Subcutaneous abdominal adipose tissue (tissue), 5 donors: ENCODE data around the gene RGS18.

Experiments
- H3K27ac ChIP-seq: one replicate; pipeline ENCODE4 v1.7.0; 2013; ENCODE audit warnings: low read depth, mild to moderate bottlenecking, inconsistent platforms, low read length, moderate library complexity
- H3K27me3 ChIP-seq, 5 donors: one replicate each; pipeline ENCODE4 v1.7.0; 2013; ENCODE audit warnings: low read length in 5 of 5, inconsistent platforms in 1 of 5; ENCODE audit not compliant: control insufficient read depth in 5 of 5, insufficient read depth in 4 of 5
- H3K36me3 ChIP-seq, 5 donors: one replicate each; pipeline ENCODE4 v1.7.0; 2013; ENCODE audit warnings: low read length in 5 of 5; ENCODE audit not compliant: control insufficient read depth in 5 of 5, insufficient read depth in 5 of 5
- H3K4me1 ChIP-seq, 5 donors: one replicate each; pipeline ENCODE4 v1.7.0; 2013; ENCODE audit warnings: low read length in 5 of 5, mild to moderate bottlenecking in 3 of 5, moderate library complexity in 1 of 5; ENCODE audit not compliant: control insufficient read depth in 5 of 5, insufficient read depth in 5 of 5
- H3K4me3 ChIP-seq, 5 donors: one replicate each; pipeline ENCODE4 v1.7.0; 2013; ENCODE audit warnings: low read length in 5 of 5, low read depth in 1 of 5
- H3K9ac ChIP-seq, 5 donors: one replicate each; pipeline ENCODE4 v1.7.0; 2013; ENCODE audit warnings: low read length in 5 of 5, mild to moderate bottlenecking in 4 of 5, moderate library complexity in 3 of 5
- H3K9me3 ChIP-seq, 5 donors: one replicate each; pipeline ENCODE4 v1.7.0; 2013; ENCODE audit warnings: low read length in 5 of 5; ENCODE audit not compliant: control insufficient read depth in 5 of 5
- donor health status: healthy.
- donor health status: healthy.
- donor health status: healthy.
- donor health status: healthy.
- donor health status: healthy.

RGS18 gene

DNA sequence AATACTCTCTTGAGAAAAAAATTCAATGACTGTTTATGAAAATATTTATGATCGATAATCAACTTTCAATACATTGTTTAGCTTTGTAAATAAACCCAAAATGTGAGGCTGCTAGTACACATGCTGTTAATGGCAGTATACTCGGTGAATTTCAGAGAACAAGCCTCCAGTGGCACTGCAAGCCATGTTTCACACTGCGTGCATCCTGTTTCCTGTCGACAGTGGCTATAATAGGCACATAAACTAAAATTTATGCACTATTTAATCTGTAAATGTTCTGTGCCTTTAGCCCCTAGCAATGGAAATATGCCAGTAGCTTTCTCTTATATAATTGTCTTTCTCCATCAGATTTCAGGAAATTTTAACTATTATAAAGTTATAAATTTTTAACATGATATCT is 26.3 kb upstream of the RGS18 start:
- H3K9me3 ChIP-seq, result no peaks in the 10 kb centered on the region
- H3K4me1 ChIP-seq, result no peaks in the 10 kb centered on the region
- H3K9ac ChIP-seq, result no peak overlapping the region
- H3K27me3 ChIP-seq, result no peaks in the 10 kb centered on the region
- no peak overlapping the region for H3K4me3 ChIP-seq
- no peaks in the 10 kb centered on the region for H3K36me3 ChIP-seq
- H3K27ac ChIP-seq, result no peak overlapping the region

- Histone ChIP-seq H3K36me3 (no peaks in the 10 kb centered on the region), H3K27ac (no peak overlapping the region), H3K4me1 (no peaks in the 10 kb centered on the region), H3K27me3 (no peaks in the 10 kb centered on the region), H3K9ac (no peak overlapping the region), H3K9me3 (no peaks in the 10 kb centered on the region), H3K4me3 (no peak overlapping the region)
Measured at GRCh38 chr1:192133350-192133926, 24.8 kb upstream of the RGS18 start.

GRCh38 chr1:192140382-192140781 is 17.9 kb upstream of the RGS18 start:
- Histone ChIP-seq H3K9ac (no peak overlapping the region), H3K4me1 (no peaks in the 10 kb centered on the region), H3K4me3 (no peak overlapping the region), H3K36me3 (no peaks in the 10 kb centered on the region), H3K27me3 (no peaks in the 10 kb centered on the region), H3K27ac (no peak overlapping the region), H3K9me3 (no peaks in the 10 kb centered on the region)

DNA sequence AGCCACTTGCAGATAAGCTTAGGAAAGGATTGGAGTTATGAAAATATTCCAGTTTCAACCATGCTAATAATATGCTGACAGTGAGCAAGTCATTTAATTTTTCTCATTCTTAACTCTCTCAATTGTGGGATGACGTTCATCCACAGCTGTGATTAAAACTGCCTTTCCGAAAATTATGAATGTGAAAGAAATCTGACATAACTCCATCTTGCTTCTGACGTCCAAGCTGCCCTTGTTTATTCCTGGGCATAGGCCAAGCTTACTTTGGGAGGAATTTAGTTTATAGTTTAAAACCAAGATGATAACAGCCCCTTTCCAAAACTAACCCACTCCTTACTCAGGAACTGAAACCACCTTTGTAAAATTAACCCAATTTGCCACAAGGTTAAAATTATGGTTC is 11.0 kb upstream of the RGS18 start:
- Histone ChIP-seq H3K27me3 (no peaks in the 10 kb centered on the region), H3K9ac (no peak overlapping the region), H3K4me1 (no peaks in the 10 kb centered on the region), H3K27ac (no peak overlapping the region), H3K9me3 (peaks cover 0 to 7% (median 3%) of the 10 kb centered on the region in 5 donors), H3K36me3 (no peaks in the 10 kb centered on the region), H3K4me3 (no peak overlapping the region)

DNA sequence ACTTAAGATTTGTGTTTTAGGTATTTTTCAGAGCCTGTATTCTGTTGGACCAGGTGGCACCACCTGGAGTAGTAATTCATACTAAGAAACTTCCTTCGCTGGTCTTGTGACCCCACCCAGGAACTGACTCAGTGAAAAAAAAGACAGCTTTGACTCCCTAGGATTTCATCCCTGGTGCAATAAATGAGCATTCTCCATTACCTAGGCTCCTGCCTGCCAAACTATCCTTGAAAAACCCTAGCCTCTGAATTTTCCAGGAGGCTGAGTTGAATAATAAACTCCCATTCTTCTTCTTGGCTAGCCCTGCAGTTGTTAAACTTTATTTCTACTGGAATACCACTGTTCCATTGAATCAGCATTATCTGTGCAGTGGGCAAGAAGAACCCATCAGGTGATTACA is 10.6 kb upstream of the RGS18 start:
- H3K27me3 ChIP-seq, result no peaks in the 10 kb centered on the region
- no peaks in the 10 kb centered on the region for H3K4me1 ChIP-seq
- H3K4me3 ChIP-seq, result no peak overlapping the region
- H3K36me3 ChIP-seq, result no peaks in the 10 kb centered on the region
- H3K9ac ChIP-seq, result no peak overlapping the region
- H3K27ac ChIP-seq, result no peak overlapping the region
- peaks cover 0 to 7% (median 3%) of the 10 kb centered on the region in 5 donors for H3K9me3 ChIP-seq

GRCh38 chr1:192151176-192151575 is 7.1 kb upstream of the RGS18 start:
- no peaks in the 10 kb centered on the region for H3K4me1 ChIP-seq
- no peaks in the 10 kb centered on the region for H3K27me3 ChIP-seq
- peaks cover 0 to 4% (median 3%) of the 10 kb centered on the region in 5 donors for H3K9me3 ChIP-seq
- H3K4me3 ChIP-seq, result no peak overlapping the region
- H3K27ac ChIP-seq, result no peak overlapping the region
- H3K36me3 ChIP-seq, result no peaks in the 10 kb centered on the region
- H3K9ac ChIP-seq, result no peak overlapping the region

DNA sequence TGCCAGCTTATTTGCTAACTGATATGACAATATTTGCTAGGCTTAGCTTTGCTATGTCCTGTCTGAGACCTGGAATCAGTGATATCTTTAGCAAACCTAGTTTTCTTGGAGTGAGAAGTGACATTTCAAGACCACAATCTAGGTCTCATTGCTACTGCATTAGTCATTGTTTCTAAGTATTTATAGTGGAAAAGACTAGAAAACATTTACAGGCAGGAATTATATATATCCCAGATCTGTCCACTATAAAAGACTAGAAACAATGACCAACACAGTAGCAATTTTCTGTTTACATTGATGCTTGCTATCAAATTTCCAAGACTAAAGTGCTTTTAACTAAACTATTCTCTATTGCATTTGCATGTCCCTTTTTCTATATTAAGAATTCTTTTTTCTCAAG is 5.0 kb upstream of the RGS18 start:
- Histone ChIP-seq H3K4me3 (no peak overlapping the region), H3K4me1 (no peaks in the 10 kb centered on the region), H3K9ac (no peak overlapping the region), H3K27ac (no peak overlapping the region), H3K9me3 (no peaks in the 10 kb centered on the region), H3K36me3 (no peaks in the 10 kb centered on the region), H3K27me3 (no peaks in the 10 kb centered on the region)

GRCh38 chr1:192157067-192157466 is 1.2 kb upstream of the RGS18 start:
- no peaks in the 10 kb centered on the region for H3K4me1 ChIP-seq
- no peak overlapping the region for H3K27ac ChIP-seq
- no peak overlapping the region for H3K4me3 ChIP-seq
- H3K9me3 ChIP-seq, result no peaks in the 10 kb centered on the region
- H3K36me3 ChIP-seq, result no peaks in the 10 kb centered on the region
- H3K9ac ChIP-seq, result no peak overlapping the region
- no peaks in the 10 kb centered on the region for H3K27me3 ChIP-seq

DNA sequence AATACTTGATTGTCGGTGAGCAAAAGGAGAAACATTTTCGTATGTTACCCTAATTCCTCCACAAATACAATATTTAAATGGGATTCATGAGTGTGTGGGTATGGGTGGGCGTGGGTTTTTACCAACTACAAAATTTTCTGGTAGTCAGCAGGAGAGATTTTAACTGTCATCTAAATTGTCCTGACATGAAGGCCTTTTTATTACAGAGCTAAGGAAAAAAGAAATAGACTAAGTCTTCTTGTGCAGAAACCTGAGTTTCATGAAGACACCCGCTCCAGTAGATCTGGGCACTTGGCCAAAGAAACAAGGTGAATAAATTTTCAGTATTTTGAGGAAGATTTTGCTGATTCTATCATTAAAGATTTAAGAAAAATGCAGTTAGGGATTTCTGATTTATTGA is 752 bp downstream of the RGS18 start:
- H3K4me3 ChIP-seq, result no peak overlapping the region

GRCh38 chr1:192159781-192160180 is 1.5 kb downstream of the RGS18 start:
- H3K4me3 ChIP-seq, result no peak overlapping the region
- no peaks in the 10 kb centered on the region for H3K27me3 ChIP-seq
- no peaks in the 10 kb centered on the region for H3K9me3 ChIP-seq
- no peaks in the 10 kb centered on the region for H3K4me1 ChIP-seq
- no peak overlapping the region for H3K27ac ChIP-seq
- H3K9ac ChIP-seq, result no peak overlapping the region
- no peaks in the 10 kb centered on the region for H3K36me3 ChIP-seq

More for the DNA sequence above, 752 bp downstream of the RGS18 start:
- no peak overlapping the region for H3K9ac ChIP-seq
- H3K27ac ChIP-seq, result no peak overlapping the region
- H3K9me3 ChIP-seq, result no peaks in the 10 kb centered on the region
- H3K36me3 ChIP-seq, result no peaks in the 10 kb centered on the region
- no peaks in the 10 kb centered on the region for H3K4me1 ChIP-seq
- H3K27me3 ChIP-seq, result no peaks in the 10 kb centered on the region

GRCh38 chr1:192160196-192160595 is 1.9 kb downstream of the RGS18 start:
- H3K27me3 ChIP-seq, result no peaks in the 10 kb centered on the region
- no peaks in the 10 kb centered on the region for H3K36me3 ChIP-seq
- no peak overlapping the region for H3K9ac ChIP-seq
- no peaks in the 10 kb centered on the region for H3K4me1 ChIP-seq
- no peak overlapping the region for H3K4me3 ChIP-seq
- H3K27ac ChIP-seq, result no peak overlapping the region
- H3K9me3 ChIP-seq, result no peaks in the 10 kb centered on the region
